Measurements from ENCODE around the gene ARID1B. TPM values are rescaled to one million over a fixed set of nuclear protein-coding genes. Genes with fewer than 3 reads are reported as not detected.

The ARID1B gene
- total RNA-seq, 1 experiment from 2014 or later: 86.3 TPM

DNA sequence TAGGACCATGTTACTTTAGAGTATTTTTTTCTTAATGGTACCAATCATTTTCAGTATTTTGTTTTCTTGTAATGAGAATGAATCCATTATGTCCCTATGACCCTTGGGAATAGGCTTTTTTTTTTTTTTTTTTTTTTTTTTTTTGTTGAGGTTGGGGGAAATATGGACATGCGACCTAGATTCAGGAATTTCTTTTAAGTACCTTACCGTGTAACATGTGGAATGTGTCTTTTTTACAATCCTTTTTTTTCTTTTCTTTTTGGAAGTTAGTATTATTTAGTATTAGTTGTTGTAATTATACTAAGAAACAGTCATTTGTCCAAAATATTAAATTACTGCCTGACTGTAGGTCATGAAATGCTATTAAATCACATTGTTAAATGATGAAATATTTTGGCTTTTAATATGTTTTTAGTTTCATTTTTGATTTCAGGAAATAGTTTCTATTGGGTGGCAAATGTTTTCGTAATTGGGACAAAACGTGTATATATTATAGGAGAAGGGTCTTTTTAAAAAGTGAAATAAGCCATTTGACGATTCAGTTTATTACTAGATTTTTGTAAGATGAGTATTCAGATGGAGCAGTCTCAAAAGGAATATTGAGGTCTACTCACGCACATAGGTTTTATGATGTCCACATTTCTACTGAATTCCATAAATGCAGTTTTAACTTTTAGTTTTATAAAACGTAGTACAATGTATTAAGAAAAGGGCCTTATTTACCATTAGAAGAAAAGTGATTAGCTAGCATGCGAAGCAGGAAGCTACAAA is 4.9 kb downstream of the ARID1B start:
- Histone ChIP-seq H3K4me1 (ENCODE audit: insufficient read depth, low read length, poor library complexity, severe bottlenecking) (peaks cover 43% of the 10 kb centered on the region), H3K27me3 (replicated peaks; ENCODE audit: insufficient read depth, low read depth, low read length, poor library complexity) (no peaks in the 10 kb centered on the region), H3K9me3 (ENCODE audit: low read depth, low read length, poor library complexity, severe bottlenecking) (no peaks in the 10 kb centered on the region), H3K27ac (ENCODE audit: low read depth, low read length, poor library complexity, severe bottlenecking) (peak overlapping the region; percentile 43), H3K4me3 (ENCODE audit: low read depth, low read length, poor library complexity, severe bottlenecking) (peak overlapping the region; percentile 73), H3K36me3 (ENCODE audit: insufficient read depth, low read length, poor library complexity, severe bottlenecking) (peaks cover 4% of the 10 kb centered on the region)
- intact Hi-C loops (cut with micrococcal nuclease; ENCODE audit: unreplicated experiment): loop anchor here (10.0 kb wide), 1 partner anchor 373 kb away; no protein-coding TSS in a partner anchor
- BruUV-seq (replicated peaks): no TSS peak
- ChIA-PET POLR2A (ENCODE audit: low non-redundant PET) (no interaction called here), CTCF (no interaction called here)
- DNase-seq (ENCODE audit: low spot score): no peak
- TF ChIP-seq, protein P1, sequence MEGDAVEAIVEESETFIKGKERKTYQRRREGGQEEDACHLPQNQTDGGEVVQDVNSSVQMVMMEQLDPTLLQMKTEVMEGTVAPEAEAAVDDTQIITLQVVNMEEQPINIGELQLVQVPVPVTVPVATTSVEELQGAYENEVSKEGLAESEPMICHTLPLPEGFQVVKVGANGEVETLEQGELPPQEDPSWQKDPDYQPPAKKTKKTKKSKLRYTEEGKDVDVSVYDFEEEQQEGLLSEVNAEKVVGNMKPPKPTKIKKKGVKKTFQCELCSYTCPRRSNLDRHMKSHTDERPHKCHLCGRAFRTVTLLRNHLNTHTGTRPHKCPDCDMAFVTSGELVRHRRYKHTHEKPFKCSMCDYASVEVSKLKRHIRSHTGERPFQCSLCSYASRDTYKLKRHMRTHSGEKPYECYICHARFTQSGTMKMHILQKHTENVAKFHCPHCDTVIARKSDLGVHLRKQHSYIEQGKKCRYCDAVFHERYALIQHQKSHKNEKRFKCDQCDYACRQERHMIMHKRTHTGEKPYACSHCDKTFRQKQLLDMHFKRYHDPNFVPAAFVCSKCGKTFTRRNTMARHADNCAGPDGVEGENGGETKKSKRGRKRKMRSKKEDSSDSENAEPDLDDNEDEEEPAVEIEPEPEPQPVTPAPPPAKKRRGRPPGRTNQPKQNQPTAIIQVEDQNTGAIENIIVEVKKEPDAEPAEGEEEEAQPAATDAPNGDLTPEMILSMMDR (conservative IDR thresholded peaks at IDR 0.05; ENCODE audit: low read depth, low read length): no peak
- TF ChIP-seq EZH2 (IDR thresholded peaks at IDR 0.05; ENCODE audit: borderline replicate concordance, low read depth, low read length, poor library complexity, severe bottlenecking): no peak

DNA sequence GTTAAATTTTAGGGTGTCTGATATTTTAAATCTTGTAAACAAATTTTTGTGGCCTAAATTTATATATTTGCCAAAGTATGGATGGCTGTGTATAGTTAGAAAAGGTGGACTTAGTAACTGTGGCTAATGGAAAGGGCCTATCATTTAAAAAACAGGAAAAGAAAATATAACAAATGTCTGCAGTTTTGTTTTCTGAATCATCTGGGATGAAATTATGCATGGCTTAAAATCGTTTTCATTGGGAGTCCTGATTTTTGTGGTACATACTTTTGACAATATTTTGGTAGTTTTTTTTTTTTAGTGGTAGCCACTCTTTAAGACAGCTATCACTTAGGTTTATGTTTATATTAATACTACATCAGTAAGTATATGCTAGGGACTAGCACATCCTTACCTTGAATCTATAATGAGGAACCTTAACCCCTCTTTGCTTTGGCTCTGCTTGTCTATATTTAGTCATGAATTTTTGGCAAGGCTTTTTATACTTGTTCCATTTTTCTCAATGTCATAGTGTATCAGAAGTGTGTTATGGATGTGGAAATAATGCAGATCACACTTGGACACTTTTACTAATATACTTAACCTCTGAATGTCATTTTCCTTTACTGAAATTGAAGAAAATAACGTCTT is 5.6 kb downstream of the ARID1B start:
- H3K4me3 ChIP-seq (ENCODE audit: low read depth, low read length, poor library complexity, severe bottlenecking): peak overlapping the region; percentile 73
- TF ChIP-seq EZH2 (IDR thresholded peaks at IDR 0.05; ENCODE audit: borderline replicate concordance, low read depth, low read length, poor library complexity, severe bottlenecking): no peak
- TF ChIP-seq, protein P1 (conservative IDR thresholded peaks at IDR 0.05; ENCODE audit: low read depth, low read length): no peak

DNA sequence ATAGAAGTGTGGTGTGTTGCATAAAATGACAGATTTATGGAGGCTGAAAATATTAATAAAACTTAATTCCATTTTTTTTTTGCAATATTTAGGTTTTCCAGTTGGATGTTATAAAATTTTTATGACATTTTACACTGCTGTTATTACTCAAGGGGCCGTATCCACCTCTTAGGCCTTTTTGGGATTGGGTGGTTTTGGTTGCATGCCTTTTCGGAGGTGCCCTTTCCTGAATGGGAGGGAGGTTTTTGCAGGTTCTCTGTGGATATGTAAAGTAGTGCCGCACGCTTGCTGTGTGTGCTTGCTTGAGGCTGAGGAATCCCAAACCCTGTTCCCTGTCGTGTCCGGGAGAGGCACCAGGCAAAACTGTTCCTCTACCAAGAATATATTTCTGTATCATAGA is 6.8 kb downstream of the ARID1B start:
- Histone ChIP-seq H3K9me3 (ENCODE audit: low read depth, low read length, poor library complexity, severe bottlenecking) (no peaks in the 10 kb centered on the region), H3K27ac (ENCODE audit: low read depth, low read length, poor library complexity, severe bottlenecking) (no peak overlapping the region), H3K4me3 (ENCODE audit: low read depth, low read length, poor library complexity, severe bottlenecking) (no peak overlapping the region), H3K27me3 (replicated peaks; ENCODE audit: insufficient read depth, low read depth, low read length, poor library complexity) (no peaks in the 10 kb centered on the region), H3K4me1 (ENCODE audit: insufficient read depth, low read length, poor library complexity, severe bottlenecking) (peaks cover 59% of the 10 kb centered on the region), H3K36me3 (ENCODE audit: insufficient read depth, low read length, poor library complexity, severe bottlenecking) (peaks cover 4% of the 10 kb centered on the region)
- CTCF ChIA-PET: no interaction called here
- TF ChIP-seq, protein P1 (conservative IDR thresholded peaks at IDR 0.05; ENCODE audit: low read depth, low read length): no peak
- no peak for TF ChIP-seq EZH2 (IDR thresholded peaks at IDR 0.05; ENCODE audit: borderline replicate concordance, low read depth, low read length, poor library complexity, severe bottlenecking)
- no TSS peak for BruUV-seq (replicated peaks)
- intact Hi-C loops (cut with micrococcal nuclease; ENCODE audit: unreplicated experiment): loop anchor here (10.0 kb wide), 1 partner anchor 371 kb away; no protein-coding TSS in a partner anchor
- DNase-seq (ENCODE audit: low spot score): no peak
- POLR2A ChIA-PET (ENCODE audit: low non-redundant PET): no interaction called here

More for the DNA sequence above, 5.6 kb downstream of the ARID1B start:
- CTCF ChIA-PET: no interaction called here
- peaks cover 4% of the 10 kb centered on the region for H3K36me3 ChIP-seq (ENCODE audit: insufficient read depth, low read length, poor library complexity, severe bottlenecking)
- peaks cover 51% of the 10 kb centered on the region for H3K4me1 ChIP-seq (ENCODE audit: insufficient read depth, low read length, poor library complexity, severe bottlenecking)
- intact Hi-C loops (cut with micrococcal nuclease; ENCODE audit: unreplicated experiment): loop anchor here (10.0 kb wide), 1 partner anchor 372 kb away; no protein-coding TSS in a partner anchor
- no peaks in the 10 kb centered on the region for H3K9me3 ChIP-seq (ENCODE audit: low read depth, low read length, poor library complexity, severe bottlenecking)
- no TSS peak for BruUV-seq (replicated peaks)
- DNase-seq (ENCODE audit: low spot score): no peak
- no peak overlapping the region for H3K27ac ChIP-seq (ENCODE audit: low read depth, low read length, poor library complexity, severe bottlenecking)
- POLR2A ChIA-PET (ENCODE audit: low non-redundant PET): interaction anchor here (0.6 to 0.7 kb wide), 3 partner anchors 9 to 491 kb away, joined by 3 to 5 read pairs (median 3); no protein-coding TSS in a partner anchor
- H3K27me3 ChIP-seq (replicated peaks; ENCODE audit: insufficient read depth, low read depth, low read length, poor library complexity): no peaks in the 10 kb centered on the region
